ENCODE measurements around the gene BBX. TPM values are rescaled to one million over a fixed set of nuclear protein-coding genes. Genes with fewer than 3 reads are reported as not detected.

BBX gene
- total RNA-seq, 4 donors from 2014 or later = 26.5 to 45.8 (median 28.0) TPM

- no peak overlapping the region for H3K4me3 ChIP-seq (ENCODE audit: low read depth, poor library complexity, severe bottlenecking)
- 81 to 88% methylated on average over 6 of the region's 6 CpGs for WGBS, 2 donors
- intact Hi-C loops (cut with DNase I; ENCODE audit: low total_unique reads) = no loop called here
- DNase-seq (ENCODE audit: low spot score in 2 of 2) = no peak
- TF ChIP-seq POLR2A (IDR thresholded peaks at IDR 0.05) (no peak), CTCF (IDR thresholded peaks at IDR 0.05) (no peak)
Observed at GRCh38 chr3:107675233-107675900, 152.6 kb downstream of the BBX start.

GRCh38 chr3:107676469-107677309, 153.9 kb downstream of the BBX start:
- intact Hi-C loops (cut with DNase I; ENCODE audit: low total_unique reads) = no loop called here
- no peak for TF ChIP-seq CTCF (IDR thresholded peaks at IDR 0.05)
- TF ChIP-seq POLR2A (IDR thresholded peaks at IDR 0.05) = no peak
- 57 to 62% methylated on average over 2 of the region's 2 CpGs for WGBS, 2 donors
- DNase-seq (ENCODE audit: low spot score in 2 of 2) = no peak
- H3K4me3 ChIP-seq (ENCODE audit: low read depth, poor library complexity, severe bottlenecking) = no peak overlapping the region

- intact Hi-C loops (cut with DNase I; ENCODE audit: low total_unique reads) = no loop called here
- WGBS, 2 donors = 35 to 63% methylated on average over 2 of the region's 2 CpGs
- DNase-seq (ENCODE audit: low spot score in 2 of 2) = no peak
- H3K4me3 ChIP-seq (ENCODE audit: low read depth, poor library complexity, severe bottlenecking) = no peak overlapping the region
- TF ChIP-seq CTCF (IDR thresholded peaks at IDR 0.05) (no peak), POLR2A (IDR thresholded peaks at IDR 0.05) (no peak)
Observed at GRCh38 chr3:107679921-107680320, 157.2 kb downstream of the BBX start.

GRCh38 chr3:107680698-107681097, 157.9 kb downstream of the BBX start:
- no peak overlapping the region for H3K4me3 ChIP-seq (ENCODE audit: low read depth, poor library complexity, severe bottlenecking)
- intact Hi-C loops (cut with DNase I; ENCODE audit: low total_unique reads) = no loop called here
- no peak for TF ChIP-seq CTCF (IDR thresholded peaks at IDR 0.05)
- TF ChIP-seq POLR2A (IDR thresholded peaks at IDR 0.05) = no peak
- no peak for DNase-seq (ENCODE audit: low spot score in 2 of 2)
- 92% methylated on average over 2 of the region's 2 CpGs for WGBS, 2 donors

GRCh38 chr3:107681396-107681795, 158.6 kb downstream of the BBX start:
- DNase-seq (ENCODE audit: low spot score in 2 of 2) = no peak
- TF ChIP-seq POLR2A (IDR thresholded peaks at IDR 0.05) (no peak), CTCF (IDR thresholded peaks at IDR 0.05) (no peak)
- H3K4me3 ChIP-seq (ENCODE audit: low read depth, poor library complexity, severe bottlenecking) = no peak overlapping the region
- WGBS, 2 donors = 88% methylated on average over 3 of the region's 3 CpGs
- intact Hi-C loops (cut with DNase I; ENCODE audit: low total_unique reads) = no loop called here

Data from lower leg skin (tissue), 4 donors.